G401 (cell line): ENCODE measurements around the gene ACADS. TPM values are rescaled to one million over a fixed set of nuclear protein-coding genes. Genes with fewer than 3 reads are reported as not detected.

Experiments used
- DNase-seq: peaks from one replicate; pipeline ENCODE4 v3.0.0-alpha.2; 2015; ENCODE audit warnings: low spot score
- in situ Hi-C: cut with HindIII; loops from 2 replicates; pipeline ENCODE4 v1.10.0; 2016; ENCODE audit warnings: low sequenced_read_pairs, mixed read lengths
- total RNA-seq: library from RNA; depleted of rRNA; stranded (reverse); fragments of >200 nt; shearing (Covaris generic); gene quantifications from 2 replicates; pipeline ENCODE4 v1.2.3, GENCODE V29; 2014; rRNA removed

Gene ACADS, protein sequence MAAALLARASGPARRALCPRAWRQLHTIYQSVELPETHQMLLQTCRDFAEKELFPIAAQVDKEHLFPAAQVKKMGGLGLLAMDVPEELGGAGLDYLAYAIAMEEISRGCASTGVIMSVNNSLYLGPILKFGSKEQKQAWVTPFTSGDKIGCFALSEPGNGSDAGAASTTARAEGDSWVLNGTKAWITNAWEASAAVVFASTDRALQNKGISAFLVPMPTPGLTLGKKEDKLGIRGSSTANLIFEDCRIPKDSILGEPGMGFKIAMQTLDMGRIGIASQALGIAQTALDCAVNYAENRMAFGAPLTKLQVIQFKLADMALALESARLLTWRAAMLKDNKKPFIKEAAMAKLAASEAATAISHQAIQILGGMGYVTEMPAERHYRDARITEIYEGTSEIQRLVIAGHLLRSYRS
- 9.3 and 11.4 TPM in 2 replicates for total RNA-seq

DNA sequence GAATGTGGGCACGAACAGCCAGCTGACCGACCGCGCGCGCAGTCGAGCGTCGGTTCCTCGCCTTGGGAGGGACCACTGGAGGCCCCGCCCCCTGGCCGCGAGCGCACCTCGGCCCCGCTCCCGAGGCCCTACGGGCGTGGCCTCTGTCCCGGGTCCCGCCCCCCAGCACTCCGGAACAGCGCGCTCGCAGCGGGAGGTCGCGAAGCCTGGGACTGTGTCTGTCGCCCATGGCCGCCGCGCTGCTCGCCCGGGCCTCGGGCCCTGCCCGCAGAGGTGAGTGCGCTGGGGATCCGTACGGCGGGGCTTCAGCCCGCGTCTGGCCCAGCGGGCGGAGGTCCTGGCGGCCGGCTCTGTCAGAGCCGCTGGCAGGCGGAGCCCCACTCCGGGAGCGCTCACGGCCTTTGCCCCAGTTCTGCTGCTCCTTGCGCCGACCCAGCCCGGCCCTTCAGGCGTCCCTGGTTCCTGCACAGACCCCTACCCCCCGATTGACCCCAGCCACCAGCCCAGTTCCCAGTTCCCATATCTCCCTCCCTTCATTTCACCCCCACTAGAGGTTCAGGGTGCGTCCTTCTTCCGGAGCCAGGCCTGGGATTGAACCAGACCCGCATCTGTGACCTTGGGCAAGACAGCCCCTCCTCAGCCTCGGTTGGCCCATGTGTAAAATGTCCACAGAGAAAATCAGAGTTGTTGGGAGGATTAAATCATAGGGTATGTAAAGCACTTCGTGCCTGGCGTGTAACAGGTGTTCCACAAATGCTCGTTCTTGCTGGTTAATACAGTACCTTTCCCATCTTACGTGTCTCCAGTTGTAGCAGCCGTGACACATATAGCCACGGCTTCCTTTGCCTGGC is at the start of gene ACADS:
Gene ACADS (plus strand): TSS at position 168 of the 851 bp plus-strand sequence. CDS start 60 bp downstream, at position 228.
- in situ Hi-C loops, result no loop called here
- peak; percentile 75 for DNase-seq

DNA sequence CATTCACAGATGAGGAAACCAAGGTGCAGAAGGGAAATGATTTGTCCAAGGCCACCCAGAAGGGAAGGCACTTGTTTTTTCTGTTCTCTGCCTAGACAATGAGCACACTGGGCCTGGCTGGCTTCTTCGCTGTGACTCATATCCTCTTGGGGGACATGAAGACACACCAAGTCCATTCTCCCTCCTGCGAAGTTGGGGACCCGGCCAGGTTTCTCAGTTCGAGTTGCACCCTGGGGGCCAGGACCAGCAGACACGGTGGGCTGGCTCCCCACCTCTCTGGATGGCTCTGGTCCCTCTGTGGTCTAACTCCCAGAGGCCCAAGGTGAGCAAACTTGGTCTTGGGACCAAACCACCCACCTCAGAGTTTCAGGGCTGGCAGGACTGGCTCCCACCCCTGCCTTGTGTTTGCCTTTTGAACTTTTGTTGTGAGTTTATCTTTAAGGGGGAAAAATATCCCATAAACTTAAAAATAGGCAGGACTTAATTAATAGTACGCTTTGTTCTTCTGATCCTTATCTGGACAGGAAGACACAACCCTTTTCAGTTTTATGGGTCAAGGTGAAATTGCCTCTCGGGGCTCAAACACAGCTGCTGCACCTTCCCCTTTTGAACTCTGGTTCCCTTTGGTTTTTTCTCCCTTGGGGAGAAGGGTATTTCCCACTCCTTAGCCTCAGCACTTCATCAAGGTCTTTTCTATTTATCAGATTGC is 47.7 kb upstream of the ACADS start:
- DNase-seq, result no peak
- in situ Hi-C loops, result no loop called here

DNA sequence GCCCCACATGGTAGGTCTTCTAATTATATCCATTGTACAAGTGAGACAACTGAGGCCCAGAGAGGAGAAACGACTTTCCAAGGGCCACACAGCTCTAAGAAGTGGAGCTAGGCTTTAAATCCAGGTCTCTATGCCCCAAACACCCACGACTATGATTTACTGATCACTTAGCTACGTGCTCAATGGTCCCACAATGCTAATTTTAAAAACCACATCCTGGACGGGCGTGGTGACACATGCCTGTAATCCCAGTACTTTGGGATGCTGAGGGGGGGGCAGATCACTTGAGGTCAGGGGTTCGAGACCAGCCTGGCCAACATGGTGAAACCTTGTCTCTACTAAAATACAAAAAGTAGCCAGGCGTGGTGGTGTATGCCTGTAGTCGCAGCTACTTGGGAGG is 47.1 kb upstream of the ACADS start:
- in situ Hi-C loops, result no loop called here
- no peak for DNase-seq

DNA sequence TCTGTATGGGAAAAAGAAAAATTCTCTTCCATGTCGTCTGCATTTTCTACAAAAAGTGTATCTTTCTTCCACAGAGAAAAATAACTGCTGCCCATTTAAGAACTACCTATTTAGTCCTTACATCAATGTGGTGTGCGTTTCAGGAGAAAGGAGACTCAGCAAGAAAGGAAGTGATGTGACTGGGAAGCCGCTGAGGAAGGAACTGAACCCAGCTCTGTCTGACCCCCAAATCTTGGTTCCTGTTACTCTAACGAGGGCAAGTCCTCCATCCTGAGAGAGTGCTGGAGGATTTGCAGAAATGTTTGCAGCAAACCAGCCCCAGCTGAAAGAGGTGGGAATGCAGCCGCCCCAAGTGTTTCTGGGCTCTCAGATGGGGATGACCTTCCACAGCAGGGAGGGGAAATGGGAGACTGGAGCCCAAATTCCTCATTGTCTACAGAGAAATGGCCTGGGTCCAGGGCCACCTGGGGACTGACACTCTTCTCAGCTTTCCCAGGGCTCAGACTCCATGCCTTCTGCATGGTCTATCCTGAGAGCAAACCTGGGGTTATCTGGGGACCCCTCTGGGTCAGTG is 45.4 kb upstream of the ACADS start:
- no peak for DNase-seq
- in situ Hi-C loops, result no loop called here

DNA sequence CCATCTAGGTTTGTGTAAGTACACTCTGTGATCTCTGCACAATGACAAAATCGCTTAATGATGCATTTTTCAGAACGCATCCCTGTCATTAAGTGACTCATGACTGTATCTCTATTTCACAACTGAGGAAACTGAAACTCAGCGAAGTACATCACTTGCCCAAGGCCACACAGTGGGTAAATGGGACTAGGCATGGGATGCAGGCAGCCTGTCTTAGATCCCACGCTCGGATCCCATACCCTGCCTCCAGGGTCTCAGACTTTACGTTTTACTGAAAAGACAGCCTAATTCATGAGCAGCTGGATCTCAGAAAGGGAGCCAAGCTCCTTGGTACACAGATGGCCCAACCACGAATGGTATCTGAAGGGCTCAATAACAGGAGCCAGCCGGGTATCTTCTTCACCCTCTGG is 41.1 kb upstream of the ACADS start:
- DNase-seq, result no peak
- in situ Hi-C loops, result no loop called here

DNA sequence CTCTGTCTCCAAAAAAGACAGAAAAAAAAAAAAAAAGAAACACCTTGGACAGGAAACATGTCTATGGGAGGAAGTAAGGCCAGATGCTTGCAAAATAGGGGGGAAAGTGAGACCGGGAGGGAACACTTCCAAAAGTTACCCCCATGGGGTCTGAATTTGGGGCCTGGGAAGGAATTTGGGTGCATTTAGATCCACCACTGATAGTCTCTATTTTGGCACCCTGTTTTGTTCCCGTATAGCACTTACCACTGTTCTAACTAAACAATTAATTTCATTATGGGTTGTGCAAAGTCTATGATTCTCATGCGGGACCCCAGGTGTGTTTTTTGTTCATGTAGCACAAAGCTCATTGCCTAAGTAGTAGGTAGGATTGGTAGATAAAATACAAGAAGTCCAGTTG is 40.1 kb upstream of the ACADS start:
- no peak for DNase-seq
- in situ Hi-C loops, result no loop called here

DNA sequence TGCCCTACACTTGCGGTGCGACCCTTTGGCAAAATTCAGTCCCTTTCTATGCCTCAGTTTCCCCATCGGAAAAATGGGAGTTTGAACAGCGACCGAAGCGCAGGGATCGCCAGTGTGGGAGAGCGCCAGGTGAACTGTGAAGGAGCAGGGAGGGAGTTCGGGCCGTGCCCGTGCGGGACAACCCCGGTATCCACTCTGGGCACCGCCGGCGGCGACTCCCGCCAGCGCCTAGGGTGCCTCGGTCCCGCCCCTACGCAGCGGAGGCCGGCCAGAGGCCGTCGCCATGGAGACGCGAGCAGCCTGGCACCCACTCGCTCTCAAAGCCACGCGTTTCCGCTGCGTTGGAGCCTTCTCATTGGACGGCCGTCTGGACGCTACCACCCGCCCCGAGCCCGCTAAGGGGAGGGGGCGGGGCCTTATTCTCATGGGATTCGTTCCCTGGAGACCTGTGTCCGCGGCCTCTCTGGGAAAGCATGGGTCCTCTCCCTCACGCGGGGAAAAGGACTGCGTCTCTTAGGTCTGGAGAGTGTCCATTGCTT is 39.4 kb upstream of the ACADS start:
- in situ Hi-C loops, result no loop called here
- peak; percentile 95 for DNase-seq

DNA sequence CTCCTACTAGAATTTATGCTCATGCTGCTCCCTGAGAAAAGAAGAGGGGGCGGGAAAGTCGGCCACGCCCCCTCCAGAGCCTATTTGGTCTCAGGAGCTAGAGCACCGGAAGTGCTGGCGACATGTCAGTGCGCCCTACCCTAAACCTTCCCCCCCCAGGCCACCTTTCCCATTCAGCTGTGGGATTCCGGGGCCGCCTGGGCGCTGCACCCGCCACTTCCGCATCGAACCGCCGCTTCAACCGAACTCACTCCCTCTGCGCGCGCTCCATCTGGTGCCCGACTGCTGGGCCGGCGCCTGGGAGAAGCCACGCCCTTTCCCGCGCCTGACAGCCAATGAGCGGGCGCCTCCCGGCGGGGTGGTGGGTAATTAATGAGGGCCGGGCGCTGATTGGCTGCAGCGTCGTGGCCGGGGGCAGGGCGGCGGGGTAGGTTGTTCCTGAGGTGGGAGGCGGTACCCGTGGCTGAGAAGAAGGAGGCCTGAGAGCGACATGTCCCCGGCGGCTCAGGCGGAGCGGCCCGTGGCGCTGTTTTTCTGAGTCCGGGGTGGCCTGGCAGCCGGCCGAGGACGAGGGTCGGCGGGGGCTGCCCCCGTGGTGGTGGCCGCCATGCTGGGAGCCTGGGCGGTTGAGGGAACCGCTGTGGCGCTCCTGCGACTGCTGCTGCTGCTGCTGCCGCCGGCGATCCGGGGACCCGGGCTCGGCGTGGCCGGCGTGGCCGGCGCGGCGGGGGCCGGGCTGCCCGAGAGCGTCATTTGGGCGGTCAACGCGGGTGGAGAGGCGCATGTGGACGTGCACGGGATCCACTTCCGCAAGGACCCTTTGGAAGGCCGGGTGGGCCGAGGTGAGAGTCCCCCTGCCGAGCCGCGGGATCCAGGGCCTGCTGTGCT is 38.7 kb upstream of the ACADS start, which contains the start of gene MLEC:
Gene MLEC (plus strand): TSS at position 460 of the 888 bp plus-strand sequence. CDS start 148 bp downstream, at position 608.
- in situ Hi-C loops, result no loop called here
- peak; percentile 97 for DNase-seq

DNA sequence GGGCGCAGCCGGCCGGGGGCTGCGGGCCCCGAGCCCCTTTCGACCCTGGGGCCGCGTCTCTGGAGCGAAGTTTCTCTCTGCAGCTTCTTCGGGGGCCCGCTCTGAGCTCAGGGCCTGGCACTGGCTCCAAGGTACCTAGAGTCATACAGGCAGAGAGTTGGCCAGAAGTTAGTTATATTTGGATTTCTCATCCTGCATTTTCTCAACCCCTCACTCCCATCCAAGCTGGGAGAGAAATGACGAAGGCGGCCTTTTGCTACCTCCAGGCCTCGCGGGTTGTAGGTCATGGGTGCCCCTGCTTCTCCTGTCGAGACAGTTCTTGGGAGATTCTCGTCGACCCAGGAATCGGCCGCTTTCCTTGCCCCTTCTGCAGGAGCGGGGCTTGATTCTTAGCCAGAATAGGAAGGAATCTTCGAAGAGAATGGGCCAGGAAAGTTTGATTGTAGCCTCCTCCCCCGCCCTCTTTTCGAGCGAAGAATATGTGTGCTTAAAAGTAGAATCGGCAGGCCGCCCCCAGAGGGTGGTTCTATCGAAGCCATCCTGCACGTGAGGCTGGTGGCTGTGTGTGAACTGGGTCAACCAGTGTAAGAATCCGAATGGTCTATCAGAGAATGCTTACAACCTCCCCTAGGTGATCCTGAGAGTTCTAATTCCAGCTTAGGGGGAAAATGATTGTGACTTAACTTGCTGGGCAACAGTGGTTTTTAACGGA is 37.9 kb upstream of the ACADS start:
- DNase-seq, result no peak
- in situ Hi-C loops, result no loop called here

DNA sequence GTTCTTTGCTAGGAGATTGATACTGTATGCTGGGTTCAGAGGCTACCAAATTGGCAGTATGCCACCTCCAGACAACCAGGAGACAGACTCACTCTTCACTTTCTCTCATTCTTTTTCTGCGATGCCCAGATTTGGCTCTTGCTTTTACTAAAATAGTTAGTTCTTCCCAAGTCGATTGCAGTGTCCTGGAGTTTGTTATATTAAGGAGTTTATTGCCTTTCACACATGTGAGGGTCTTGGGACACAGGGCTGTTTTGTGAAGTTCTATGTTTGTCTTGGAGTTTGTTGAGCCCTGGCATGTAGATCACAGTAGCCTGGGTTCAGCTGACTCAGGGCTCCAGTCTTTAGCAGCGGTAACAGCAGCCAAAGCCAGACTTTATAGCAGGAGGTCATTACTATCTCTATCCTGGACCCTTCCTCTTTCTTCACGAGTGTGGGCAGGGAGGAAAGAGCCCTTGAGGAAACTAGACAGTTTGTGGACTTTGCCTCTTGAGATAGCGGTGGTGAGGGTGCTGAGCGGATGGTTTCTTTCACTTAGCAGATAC is 37.0 kb upstream of the ACADS start:
- in situ Hi-C loops, result no loop called here
- no peak for DNase-seq

DNA sequence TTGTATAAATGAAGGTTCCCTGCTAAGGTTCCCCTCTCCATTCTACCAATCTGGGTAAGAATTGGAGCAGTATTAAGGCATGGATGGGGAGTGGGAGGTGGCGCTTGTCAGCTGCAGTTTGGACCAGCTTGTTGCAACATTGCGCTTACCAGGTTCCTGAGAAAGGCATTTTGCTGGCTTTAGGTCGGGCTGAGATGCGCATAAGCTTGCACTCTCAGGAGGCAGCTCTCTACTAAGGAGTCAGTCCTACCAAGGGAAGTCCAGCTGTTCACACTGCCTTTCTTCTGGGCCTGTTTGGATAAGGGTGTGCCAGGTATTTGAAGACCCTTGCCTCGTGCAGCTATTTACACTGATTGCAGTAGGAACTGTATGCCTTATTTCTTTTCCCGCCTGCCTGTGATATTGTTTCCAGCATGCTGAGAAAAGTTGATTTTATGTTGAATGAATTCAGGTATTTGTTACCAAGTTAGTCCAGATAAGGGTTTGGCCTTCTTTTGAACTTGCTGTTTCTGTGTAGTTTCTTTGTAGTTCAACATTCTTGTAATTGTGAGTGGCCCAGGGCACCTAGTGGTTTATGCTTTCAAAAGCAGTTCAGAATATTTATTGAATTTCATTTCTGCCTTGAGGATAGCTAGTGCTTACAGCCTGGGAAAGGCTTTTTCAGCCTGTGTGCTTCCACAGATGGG is 36.1 kb upstream of the ACADS start:
- no peak for DNase-seq
- in situ Hi-C loops, result no loop called here

DNA sequence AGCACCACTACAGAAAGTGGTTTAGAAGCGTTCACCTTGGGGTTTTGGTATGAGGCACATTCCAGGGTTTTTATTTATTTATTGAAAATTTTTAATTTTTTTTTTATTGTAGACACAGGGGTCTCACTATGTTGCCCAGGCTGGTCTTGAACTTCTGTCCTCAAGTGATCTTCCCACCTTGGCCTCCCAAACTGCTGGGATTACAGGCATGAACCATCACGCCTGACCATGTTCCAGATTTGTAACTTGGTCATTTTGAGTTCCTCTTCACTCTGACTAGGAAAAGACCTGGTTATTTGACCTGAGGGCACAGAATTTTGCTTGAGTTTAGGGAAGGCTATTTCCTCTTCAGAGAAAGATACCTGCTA is 35.6 kb upstream of the ACADS start:
- in situ Hi-C loops, result no loop called here
- no peak for DNase-seq

DNA sequence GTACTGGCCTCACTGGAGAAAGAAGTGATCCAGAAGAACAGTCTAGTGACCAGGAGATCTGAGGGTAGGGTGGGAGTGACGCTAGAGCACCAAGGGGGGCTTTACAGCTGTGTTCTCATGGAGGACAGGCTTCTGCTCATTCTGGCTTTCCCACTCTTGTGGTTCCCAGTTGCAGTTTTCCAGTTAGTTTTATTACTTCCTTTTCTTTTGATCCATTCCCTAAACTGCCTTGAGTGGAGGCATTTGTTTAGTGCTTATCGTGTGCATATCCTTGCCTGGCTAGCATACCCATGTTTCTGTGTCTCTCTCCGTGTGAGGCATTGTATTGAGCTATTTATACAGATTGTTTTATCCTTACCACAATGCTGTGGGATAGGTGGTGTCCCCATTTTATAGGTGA is 34.6 kb upstream of the ACADS start:
- in situ Hi-C loops, result no loop called here
- DNase-seq, result no peak

DNA sequence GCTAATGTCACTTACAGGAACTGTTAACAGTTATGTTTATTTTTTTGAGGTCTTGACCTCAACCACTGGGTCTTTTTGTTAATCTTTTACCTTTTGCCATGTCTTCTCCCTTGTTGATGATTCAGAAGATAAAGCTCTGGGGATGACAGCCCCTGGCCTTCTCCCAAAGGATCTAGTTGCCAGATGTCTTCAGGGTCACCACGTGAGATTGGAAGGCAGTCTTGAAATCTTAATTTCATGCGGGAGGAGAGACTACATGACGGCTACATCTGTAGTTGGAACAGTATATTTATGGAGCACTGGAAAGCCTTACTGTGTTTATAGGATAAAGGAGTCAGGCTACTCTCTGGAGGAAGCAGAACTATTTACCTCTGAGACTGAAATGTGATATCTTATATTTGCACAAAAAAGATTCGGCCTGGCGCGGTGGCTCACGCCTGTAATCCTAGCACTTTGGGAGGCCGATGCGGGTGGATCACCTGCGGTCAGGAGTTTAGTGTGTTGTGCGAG is 33.0 kb upstream of the ACADS start:
- in situ Hi-C loops, result no loop called here
- no peak for DNase-seq

DNA sequence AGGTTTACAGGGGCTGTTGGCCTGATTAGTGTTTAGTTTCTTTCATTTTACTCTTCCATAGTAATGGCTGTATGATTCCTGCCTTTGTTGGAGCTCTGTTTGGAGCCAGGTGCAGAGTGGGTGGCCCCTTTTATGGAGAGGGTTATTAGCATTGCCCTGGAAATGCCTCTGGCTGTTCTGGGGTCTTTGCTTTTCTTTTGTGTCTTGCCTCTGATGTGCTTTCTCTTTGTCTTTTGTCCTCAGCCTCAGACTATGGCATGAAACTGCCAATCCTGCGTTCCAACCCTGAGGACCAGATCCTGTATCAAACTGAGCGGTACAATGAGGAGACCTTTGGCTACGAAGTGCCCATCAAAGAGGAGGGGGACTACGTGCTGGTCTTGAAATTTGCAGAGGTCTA is 31.8 kb upstream of the ACADS start:
- in situ Hi-C loops, result no loop called here
- DNase-seq, result no peak

DNA sequence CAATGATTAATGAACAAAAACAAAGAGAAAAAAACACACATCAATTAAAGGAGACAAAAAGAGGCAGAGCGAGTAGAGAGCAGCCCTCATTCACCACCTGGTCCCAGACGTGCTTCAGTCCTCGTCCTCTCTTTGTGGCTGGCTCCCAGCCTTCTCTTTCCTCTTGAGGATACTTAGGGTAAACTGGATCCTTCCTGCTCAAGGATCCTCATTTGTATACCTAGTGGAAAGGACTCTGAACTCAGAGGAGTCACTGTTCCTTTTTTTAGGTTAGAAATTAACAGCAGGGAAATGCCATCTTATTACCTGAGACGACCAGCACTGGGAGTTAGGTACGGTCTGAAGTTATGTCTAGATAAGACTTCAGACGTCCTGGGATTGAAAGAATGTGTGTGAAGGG is 29.0 kb upstream of the ACADS start:
- in situ Hi-C loops, result no loop called here
- DNase-seq, result no peak

DNA sequence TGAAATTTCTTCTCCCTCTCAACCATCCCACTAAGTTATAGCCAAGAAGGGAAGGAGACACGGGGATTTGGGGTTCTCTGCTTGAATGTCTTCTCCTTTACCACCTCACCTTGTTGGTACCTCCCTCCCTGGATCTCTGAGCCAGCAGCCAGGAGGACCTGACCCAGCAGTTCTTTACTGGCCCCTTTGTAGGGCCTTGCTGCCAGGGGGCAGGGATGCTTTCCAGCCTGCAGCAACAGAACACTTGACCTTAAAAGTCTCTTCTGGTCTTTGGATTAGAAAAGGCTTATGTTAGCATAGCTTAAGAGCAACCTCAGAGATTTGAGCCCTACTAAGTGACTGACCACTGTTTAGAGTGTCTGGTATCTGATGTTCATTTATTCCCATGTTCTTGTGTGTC is 28.3 kb upstream of the ACADS start:
- in situ Hi-C loops, result no loop called here
- DNase-seq, result no peak
